Stromal cell of bone marrow (primary cell): ENCODE data around the gene ACACB.

ENCODE experiments used
- DNase-seq: peaks from one replicate; pipeline ENCODE4 v3.0.0-alpha.2; 2012; ENCODE audit warnings: low read depth

ACACB gene

DNA sequence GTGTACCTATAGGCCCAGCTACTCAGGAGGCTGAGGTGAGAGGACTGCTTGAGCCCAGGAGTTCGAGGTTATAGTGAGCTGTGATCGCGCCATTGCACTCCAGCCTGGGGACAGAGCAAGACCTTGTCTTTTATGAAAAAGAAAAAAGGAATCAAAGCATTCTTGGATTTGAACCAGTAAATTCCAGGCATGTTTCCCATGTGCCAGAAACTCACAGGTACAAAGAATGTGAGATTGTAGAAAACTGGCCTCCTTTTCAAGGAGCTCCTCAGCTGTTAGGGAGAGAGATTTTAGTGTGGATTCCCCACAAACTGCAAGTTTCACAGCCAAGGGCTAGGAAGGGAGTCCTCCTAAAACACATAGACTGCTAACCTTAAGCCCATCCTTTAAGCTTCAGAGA lies 97.7 kb downstream of the ACACB start:
- DNase-seq: no peak

DNA sequence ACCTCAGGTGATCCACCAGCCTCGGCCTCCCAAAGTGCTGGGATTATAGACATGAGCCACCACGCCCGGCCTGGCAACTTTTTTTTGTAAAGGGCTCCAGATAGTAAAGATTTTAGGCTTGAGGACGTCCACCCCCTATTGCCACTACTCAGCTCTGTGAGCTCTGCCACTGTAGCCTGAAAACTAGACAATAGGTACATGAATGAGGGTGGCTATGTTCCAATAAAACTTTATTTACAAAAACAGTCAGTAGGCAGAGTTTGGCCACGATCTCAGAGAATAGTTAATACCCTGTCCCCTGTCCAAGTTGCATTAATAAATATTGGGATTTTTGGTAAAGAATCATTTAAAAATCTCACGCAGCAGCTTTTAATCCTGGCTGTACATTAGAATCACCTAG lies 102.6 kb downstream of the ACACB start:
- no peak for DNase-seq

DNA sequence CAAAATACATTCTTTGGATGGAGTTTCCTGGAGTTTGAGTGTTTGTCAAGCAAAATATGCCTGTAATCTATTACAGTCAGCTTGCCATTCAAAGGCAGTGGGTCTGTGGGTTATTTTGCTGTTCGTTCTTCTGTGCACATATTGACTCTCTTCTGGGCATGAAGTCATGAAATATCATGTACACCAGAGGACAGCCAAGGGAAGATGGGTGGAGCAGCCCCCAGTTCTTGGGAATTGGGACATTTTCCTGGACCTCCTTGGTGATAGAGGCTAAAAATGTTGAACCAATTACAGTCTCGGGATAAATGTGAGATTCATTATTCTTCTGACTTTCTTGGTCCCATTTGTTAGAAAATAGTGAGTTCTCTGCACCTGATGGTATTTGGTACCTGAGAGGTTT lies 103.6 kb downstream of the ACACB start:
- DNase-seq: no peak

DNA sequence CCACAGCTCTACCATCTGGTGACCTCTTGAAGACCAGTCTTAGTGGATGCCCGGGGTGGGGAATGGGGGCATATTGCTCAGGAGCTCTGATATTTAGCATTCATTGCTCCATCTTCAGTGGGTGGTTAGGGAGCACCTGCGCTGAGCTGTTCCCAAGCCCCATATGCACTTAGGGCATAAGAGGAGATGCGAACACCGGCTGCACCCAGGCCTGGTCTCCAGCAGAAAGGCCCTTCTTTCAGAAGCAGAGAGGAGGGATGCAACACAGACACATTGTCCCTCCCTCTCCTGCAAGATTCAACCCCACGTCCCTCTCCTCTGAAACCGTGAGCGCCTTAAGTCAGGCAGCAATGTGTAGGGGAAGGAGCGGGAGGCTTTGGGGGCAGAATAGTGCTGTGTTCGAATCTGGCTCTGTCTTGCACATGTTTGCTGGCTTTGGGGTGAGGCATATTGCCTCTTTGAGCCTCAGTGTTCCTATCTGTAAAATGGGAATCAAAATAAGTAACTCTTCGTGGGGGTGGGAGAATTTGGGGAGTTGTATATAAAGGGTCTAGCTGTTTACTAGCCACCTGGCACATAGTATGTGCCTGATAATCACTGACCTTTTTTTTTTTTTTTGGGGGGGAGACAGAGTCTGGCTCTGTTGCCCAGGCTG lies 105.0 kb downstream of the ACACB start:
- DNase-seq: no peak

DNA sequence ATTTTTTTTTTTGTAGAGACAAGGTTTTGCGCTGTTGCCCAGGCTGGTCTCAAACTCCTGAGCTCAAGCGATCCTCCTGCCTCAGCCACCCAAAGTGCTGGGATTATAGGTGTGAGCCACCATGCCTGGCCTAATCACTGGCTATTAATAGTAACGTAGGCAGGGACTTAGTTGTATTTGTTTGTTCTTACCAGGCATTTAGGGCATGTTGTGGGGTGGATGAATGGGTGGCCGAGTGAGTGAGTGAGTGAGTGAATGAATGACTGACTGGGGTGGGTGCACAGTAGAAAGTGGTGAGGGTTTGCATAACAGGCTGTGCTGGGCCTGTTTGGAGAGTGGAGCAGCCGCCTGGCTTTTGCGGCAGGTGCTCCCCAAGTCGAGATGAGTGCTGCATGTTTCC lies 105.7 kb downstream of the ACACB start:
- no peak for DNase-seq

DNA sequence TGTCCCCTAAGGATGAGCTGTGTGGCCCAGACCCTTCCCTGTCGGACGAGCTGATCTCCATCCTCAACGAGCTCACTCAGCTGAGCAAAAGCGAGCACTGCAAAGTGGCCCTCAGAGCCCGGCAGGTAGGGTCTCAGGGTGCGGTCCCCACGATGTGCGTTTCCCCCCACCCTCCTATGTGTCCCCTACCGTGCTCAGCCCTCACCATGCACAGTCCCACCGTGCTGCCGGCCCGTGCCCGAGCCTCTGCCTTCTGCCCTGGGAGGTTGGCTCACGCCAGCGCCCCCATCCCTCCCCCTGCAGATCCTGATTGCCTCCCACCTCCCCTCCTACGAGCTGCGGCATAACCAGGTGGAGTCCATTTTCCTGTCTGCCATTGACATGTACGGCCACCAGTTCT lies 106.1 kb downstream of the ACACB start:
- no peak for DNase-seq

DNA sequence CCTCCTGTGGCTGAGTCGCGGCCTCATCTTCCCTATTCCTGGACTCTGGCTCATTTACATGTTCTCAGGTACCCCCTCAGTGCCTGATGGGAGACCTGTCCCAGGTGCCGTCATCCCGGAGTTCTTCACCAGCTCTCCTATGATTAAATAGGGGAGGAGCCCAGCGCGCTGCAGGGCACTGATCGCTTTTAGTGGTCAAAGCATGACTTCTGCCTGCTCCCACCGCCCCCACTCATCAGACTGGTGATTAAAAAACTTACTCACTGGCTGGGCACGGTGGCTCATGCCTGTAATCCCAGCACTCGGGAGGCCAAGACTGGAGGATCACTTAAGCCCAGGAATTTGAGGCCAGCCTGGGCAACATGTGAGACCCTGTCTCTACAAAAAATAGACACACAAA lies 106.8 kb downstream of the ACACB start:
- DNase-seq: no peak

DNA sequence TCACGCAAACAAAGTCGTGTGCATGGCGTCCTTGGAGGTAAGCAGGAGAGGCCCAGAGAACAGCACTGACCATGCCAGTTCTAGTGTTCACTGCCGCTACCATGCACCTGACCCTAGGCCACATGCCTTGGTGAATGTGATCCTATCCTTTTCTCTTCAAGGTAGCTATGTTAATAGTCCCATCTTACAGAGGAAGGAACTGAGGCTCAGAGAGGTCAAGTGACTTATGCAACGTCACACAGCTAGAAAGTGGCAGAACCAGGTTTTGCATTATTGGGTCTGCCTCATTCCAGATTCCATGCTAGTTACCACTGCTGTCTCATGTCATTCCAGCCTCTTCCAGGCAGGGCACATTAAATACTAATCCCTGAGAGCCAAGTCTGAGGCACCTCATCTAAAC lies 107.5 kb downstream of the ACACB start:
- no peak for DNase-seq

DNA sequence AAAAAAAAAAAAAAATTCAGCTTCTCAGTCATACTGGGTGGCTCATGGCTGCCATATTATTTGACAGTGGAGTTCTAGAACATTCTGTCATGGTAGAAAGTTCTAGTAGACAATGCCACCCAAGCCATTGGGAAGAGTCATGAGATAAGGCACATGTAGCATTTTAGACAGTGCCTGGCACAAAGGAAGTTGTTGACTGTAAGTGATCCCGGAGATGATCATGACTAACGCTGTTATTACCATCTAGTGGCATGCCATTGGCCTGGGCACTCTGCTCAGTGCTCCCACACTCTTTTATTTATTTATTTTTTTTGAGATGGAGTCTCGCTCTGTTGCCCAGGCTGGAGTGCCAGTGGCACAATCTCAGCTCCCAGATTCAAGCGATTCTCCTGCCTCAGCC lies 112.3 kb downstream of the ACACB start:
- no peak for DNase-seq

DNA sequence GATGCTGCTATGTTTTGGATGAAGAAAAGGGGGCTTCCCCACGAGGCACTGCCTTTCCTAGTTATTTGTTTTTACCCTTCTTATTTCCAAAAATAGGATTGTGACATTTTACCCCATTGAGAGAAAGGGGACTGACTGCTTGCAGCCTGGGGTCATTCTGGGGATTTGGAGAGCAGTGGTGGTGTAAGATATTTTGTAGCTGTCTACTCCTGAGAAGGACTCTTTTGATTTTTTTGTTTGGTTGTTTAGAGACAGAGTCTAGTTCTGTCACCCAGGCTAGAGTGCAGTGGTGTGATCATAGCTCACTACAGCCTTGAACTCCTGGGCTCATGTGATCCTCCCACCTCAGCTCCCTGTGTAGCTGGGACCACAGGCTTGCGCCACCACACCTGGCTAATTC lies 113.8 kb downstream of the ACACB start:
- no peak for DNase-seq

DNA sequence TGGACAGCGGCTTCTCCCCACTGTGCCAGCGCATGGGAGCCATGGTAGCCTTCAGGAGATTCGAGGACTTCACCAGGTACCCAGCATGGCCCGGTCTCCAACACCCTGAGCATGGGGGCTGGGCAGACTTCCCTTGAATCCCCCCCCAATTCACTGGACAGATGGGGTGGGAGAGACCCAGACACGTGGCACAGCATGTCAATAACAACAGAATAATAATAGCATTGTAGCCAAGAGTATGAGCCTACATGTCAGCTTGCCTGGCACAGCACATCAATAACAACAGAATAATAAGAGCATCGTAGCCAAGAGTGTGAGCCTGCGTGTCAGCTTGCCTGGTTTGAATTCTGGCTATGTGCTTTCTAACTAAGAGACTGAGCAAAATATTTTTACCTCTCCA lies 116.3 kb downstream of the ACACB start:
- no peak for DNase-seq

DNA sequence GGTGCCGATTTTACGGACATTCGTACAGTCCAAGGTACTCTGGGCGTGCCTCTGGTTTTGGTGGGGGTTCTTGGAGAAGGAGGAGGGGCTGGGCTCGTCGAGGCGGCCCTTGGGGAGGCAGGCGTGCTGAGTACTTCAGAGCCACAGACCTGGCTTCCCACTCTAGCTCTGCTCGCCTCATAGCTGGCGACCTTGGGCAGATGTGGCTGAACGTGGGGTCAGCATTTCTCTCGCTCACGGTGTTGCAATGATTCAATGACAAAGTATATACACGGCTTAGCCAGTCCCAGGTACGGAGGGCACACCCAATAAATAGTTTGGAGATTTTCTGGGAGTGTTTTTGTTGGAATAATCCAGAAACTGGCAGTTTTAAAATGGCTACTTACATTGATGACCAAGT lies 117.6 kb downstream of the ACACB start:
- DNase-seq: no peak

DNA sequence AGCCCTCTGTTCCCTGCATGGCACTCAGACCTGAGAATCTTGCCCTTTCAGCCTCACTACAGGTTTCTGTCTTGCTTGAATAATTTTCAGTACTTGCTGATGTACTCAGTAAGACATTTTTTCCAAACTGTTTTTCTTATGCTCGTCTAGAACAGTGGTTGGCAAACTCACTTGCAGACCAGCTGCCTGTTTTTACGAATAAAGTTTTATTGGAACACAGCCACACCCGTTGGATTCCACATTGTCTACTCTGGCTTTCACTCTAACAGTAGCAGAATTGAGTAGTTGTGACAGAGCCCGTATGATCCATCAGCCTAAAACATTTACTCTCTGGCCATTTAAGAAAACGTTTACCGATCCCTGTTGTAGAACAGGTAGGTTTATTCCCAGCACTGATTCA lies 119.9 kb downstream of the ACACB start:
- DNase-seq: no peak

DNA sequence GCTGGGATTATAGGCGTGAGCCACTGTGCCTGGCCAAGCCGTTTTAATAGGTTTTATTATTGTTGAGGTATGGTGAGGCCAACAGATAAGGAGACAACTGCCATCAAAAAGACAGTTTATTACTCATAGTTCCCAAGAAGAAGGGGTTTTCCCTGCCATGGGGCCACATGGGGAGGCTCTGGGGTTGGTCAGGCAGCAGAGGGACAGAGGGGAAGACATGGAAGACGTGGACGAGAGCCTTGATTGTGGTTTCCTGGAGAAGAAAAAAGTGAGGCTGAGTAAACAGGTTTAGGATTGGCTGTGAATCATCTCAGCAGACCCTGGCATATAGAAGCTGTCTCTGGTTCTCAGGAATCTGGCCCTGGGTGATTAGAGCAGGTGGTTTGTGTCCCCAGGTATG lies 122.8 kb downstream of the ACACB start:
- DNase-seq: no peak

DNA sequence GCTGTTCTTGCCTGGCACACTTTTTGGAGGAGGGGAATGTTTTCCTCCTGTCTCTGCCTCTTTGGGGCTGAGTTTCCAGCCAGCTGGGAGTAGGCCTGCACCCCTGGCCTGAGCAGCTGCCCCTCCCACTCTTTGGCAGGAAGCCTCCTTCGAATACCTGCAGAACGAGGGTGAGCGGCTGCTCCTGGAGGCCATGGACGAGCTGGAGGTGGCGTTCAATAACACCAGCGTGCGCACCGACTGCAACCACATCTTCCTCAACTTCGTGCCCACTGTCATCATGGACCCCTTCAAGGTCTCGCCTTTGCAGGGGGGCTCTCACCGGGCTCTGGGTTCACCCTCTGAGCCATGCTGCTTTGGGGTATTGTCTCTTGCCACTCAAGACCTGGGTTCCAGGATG lies 123.3 kb downstream of the ACACB start:
- no peak for DNase-seq

DNA sequence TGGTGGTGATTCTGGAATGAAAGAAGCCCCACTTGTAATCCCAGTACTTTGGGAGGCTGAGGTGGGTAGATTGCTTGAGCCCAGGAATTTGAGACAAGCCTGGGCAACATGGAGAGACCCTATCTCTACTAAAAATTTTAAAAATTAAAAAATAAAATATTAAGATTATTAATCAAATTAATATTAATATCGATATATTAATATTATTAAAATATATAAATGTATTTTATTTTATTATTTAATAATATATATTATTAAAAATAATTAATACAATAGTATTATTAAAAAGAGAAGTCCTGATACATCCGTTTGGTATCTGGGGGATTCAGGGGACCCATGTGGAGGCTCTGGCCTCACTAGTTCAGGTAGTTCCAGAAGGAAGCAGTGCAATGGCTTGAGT lies 124.0 kb downstream of the ACACB start:
- DNase-seq: no peak

DNA sequence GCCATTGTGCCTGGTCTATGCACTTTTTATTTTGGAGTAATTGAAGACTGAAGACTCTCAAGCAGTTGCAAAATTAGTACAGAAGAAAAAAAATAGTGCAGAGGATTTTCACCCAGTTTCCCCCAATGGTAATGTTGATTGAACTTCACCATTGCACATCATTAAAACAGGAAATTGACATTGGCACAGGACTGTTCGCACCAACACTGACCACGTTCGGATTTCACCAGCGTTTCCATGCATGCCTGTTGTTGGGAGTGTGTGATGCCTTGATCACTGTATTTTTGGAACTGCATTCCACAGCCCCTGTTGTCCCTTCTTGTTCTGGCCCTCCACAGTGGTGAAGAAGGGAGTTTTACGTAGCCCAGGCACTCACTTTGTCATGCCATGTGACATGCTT lies 125.5 kb downstream of the ACACB start:
- DNase-seq: no peak

DNA sequence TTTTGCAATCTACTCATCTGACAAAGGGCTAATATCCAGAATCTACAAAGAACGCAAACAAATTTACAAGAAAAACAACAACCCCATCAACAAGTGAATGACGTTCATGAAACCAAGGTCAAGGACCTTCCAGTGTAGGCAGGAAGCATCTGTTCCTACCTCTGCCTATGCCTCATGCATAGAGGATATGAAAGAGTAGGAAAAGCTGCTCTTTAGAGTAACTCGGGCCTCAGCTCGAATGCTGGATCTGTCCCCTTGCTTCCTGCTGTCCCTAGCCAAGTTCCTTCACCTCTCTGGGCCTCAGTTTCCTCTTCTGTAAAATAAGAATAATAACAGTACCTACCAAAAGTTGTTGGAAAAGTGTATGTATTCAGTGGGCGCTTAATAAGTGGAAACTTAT lies 127.7 kb downstream of the ACACB start:
- DNase-seq: no peak

DNA sequence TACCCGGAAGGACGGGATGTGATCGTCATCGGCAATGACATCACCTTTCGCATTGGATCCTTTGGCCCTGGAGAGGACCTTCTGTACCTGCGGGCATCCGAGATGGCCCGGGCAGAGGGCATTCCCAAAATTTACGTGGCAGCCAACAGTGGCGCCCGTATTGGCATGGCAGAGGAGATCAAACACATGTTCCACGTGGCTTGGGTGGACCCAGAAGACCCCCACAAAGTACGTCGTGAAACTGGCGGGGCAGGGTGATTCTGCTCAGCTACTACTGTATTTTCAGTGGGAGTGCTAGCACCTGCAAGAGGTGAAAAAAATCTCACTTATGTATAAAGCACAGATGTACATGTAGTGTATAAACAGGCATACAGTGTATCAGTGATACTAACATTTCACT lies 129.8 kb downstream of the ACACB start:
- DNase-seq: no peak

DNA sequence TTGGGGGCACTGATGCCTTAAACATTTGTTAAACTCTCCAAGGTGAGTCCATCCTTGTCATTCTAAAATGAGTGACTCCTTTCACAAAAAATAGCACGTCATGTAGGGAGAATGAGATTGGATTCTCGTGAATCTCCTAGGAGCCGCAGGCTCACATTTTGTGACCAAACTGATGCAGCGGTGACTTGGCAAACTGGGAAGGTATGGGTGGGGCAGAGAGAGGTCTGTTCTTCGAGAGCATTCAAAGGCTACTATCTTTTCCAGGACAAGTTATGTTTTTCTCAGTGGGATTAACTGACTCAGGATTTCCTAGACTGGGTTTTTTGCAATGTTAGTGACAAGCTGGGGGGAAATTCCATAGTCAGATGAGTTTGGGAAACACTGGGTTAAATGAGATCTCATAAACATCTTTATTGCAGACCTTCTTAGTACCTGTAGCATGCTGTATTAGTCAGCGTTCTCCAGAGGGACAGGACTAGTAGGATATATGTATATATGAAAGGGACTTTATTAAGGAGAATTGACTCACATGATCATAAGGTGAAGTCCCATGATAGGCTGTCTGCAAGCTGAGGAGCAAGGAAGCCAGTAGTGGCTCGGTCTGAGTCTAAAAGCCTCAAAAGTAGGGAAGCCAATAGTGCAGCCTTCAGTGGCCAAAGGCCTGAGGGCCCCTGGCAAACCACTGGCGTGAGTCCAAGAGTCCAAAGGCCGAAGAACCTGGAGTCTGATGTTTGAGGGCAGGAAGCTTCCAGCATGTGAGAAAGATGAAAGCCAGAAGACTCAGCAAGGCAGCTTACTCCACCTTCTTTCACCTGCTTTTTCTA lies 131.7 kb downstream of the ACACB start:
- no peak for DNase-seq

DNA sequence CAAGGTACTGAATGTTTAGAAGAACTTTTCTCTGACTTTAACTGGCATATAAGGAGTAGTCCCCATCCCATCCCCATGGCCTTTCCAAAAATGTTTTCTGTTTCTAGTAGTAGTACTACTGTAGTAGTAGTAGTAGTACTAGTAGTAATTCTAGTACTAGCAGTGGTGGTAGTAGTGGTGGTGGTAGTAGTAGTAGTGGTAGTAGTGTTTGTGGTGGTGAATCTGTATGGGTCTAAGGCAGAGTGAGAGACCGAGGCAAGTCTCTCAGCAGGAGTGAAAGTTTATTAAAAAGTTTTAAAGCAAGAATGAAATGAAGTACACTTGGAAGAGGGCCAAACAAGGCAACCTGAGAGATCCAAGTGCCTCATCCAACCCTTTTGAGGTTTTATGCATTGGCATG lies 134.1 kb downstream of the ACACB start:
- no peak for DNase-seq

DNA sequence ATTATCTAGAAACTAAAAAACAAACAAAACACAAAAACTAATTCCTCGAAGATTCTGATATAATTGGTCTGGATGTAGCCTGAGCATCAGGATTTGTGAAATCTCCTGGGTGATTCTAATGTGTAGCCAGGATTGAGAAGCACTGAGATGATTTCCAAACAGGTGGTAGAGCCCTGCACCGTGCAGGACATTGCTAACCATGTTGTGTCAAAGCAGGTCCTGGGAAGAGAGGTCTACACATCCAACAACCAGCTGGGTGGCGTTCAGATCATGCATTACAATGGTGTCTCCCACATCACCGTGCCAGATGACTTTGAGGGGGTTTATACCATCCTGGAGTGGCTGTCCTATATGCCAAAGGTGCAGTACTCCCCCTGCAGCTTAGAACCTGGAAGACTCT lies 136.4 kb downstream of the ACACB start:
- no peak for DNase-seq

DNA sequence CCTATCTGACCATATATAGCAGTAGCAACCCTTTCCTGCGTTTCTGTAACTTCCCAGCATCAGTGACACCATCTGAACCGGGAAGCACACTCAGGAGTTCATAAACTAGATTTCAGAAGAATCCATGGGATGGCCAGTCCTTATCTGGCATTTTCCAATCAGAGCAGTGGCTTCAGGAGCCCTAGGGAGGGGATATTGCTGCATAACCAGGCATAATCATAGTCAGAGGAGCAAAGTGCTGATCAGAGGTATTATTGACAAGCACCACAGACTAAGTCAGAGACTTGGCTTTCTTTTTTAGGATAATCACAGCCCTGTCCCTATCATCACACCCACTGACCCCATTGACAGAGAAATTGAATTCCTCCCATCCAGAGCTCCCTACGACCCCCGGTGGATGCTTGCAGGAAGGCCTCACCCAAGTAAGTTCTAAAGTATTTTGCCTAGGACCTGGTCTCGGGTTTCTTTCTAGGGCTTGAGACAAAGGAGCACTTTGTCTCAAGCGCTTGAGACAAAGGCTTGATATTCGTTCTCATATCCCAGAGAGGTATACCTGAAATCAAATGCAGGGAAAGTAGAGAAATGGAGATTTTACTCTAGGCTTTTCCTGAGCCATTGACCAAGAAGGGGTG lies 137.6 kb downstream of the ACACB start:
- no peak for DNase-seq

DNA sequence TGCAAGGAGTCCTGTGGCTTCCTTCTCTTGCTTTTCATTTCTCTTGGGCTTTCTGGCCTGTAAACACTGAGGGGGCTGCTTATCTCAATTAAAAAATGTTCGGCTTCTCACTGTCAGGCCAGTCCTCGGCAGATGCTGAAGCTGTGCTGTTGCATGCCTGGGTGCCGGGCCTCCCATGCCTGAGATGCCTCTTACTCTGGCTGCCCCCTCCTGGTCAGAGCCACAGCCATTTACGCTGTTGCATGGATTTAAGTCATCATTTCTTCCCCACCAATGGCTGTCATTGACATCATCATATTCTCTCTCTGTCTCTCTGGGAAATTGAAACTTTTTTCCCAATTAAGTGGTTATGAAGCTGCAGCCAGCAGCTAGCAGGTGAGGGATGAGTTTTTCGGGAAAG lies 139.0 kb downstream of the ACACB start:
- DNase-seq: no peak
